ENCODE data around the gene ZBED1.

DNA sequence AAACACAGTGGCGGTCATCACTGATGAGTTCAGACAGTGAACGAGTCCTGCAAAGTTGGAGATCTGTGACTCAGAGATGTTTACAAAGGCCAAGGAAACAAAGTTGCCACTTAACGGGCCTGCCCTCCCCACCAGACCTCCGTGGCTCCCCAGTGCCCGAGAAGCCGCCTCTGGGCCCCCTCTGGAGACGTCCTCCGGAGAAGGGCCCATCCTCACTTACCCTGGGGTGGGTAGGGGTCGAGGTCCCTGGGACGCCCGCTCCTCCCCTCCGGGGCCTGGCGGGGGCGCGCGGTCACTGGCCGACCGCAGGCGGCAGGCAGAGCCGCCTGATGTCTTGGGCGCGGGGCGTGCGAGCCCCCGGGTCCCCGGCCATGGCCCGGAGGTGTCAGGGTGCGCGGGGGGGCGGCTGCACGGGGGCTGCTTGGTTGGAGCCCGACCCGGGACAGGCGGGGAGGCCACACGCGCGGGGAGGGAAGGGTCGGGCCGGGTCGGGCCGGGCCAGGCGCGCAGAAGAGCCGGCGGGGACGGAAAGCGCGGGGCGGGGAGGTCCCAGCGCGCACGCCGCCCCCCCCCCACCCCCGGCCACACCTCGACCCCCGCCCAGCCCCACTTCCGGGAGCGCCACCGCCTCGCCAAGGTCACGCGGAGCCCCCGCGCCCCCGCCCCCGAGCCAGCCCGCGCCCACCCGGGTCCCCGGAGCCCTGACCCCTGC lies 529 bp downstream of the ZBED1 start:
- no peak for TF ChIP-seq TAF1 (IDR thresholded peaks at IDR 0.05; ENCODE audit: low read depth)
- TF ChIP-seq, protein P1, sequence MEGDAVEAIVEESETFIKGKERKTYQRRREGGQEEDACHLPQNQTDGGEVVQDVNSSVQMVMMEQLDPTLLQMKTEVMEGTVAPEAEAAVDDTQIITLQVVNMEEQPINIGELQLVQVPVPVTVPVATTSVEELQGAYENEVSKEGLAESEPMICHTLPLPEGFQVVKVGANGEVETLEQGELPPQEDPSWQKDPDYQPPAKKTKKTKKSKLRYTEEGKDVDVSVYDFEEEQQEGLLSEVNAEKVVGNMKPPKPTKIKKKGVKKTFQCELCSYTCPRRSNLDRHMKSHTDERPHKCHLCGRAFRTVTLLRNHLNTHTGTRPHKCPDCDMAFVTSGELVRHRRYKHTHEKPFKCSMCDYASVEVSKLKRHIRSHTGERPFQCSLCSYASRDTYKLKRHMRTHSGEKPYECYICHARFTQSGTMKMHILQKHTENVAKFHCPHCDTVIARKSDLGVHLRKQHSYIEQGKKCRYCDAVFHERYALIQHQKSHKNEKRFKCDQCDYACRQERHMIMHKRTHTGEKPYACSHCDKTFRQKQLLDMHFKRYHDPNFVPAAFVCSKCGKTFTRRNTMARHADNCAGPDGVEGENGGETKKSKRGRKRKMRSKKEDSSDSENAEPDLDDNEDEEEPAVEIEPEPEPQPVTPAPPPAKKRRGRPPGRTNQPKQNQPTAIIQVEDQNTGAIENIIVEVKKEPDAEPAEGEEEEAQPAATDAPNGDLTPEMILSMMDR (IDR thresholded peaks at IDR 0.05; ENCODE audit: poor library complexity, severe bottlenecking): peak; percentile 41
- TF ChIP-seq EP300 (conservative IDR thresholded peaks at IDR 0.05; ENCODE audit: poor library complexity, severe bottlenecking): no peak
- no peak for TF ChIP-seq POLR2AphosphoS5 (IDR thresholded peaks at IDR 0.05)
- peak; percentile 36 for TF ChIP-seq SMC3 (conservative IDR thresholded peaks at IDR 0.05; ENCODE audit: poor library complexity)
- no peak for TF ChIP-seq EZH2 (IDR thresholded peaks at IDR 0.05; ENCODE audit: borderline replicate concordance, insufficient read depth, low read length, poor library complexity, severe bottlenecking)
- TF ChIP-seq, protein P2, sequence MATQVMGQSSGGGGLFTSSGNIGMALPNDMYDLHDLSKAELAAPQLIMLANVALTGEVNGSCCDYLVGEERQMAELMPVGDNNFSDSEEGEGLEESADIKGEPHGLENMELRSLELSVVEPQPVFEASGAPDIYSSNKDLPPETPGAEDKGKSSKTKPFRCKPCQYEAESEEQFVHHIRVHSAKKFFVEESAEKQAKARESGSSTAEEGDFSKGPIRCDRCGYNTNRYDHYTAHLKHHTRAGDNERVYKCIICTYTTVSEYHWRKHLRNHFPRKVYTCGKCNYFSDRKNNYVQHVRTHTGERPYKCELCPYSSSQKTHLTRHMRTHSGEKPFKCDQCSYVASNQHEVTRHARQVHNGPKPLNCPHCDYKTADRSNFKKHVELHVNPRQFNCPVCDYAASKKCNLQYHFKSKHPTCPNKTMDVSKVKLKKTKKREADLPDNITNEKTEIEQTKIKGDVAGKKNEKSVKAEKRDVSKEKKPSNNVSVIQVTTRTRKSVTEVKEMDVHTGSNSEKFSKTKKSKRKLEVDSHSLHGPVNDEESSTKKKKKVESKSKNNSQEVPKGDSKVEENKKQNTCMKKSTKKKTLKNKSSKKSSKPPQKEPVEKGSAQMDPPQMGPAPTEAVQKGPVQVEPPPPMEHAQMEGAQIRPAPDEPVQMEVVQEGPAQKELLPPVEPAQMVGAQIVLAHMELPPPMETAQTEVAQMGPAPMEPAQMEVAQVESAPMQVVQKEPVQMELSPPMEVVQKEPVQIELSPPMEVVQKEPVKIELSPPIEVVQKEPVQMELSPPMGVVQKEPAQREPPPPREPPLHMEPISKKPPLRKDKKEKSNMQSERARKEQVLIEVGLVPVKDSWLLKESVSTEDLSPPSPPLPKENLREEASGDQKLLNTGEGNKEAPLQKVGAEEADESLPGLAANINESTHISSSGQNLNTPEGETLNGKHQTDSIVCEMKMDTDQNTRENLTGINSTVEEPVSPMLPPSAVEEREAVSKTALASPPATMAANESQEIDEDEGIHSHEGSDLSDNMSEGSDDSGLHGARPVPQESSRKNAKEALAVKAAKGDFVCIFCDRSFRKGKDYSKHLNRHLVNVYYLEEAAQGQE (IDR thresholded peaks at IDR 0.05; ENCODE audit: borderline replicate concordance): peak; percentile 21
- no peak for TF ChIP-seq MXI1 (conservative IDR thresholded peaks at IDR 0.05; ENCODE audit: poor library complexity, severe bottlenecking)

Measured in neural cell (in vitro differentiated cells).